HUES48 (cell line): ENCODE measurements around the gene TNFRSF13B.
"Not testable (repeated sequence)": the region's sequence is repeated elsewhere in the genome, so short reads cannot be mapped to it uniquely, and the experiment has no call there.

Experiments
- H3K27ac ChIP-seq: one replicate; pipeline ENCODE4 v1.7.0; 2013; ENCODE audit warnings: low read depth, low read length, inconsistent platforms
- H3K27me3 ChIP-seq: 2 replicates; pipeline ENCODE4 v1.6.1; 2013; ENCODE audit warnings: mild to moderate bottlenecking, low read length; ENCODE audit not compliant: control insufficient read depth, insufficient read depth
- H3K36me3 ChIP-seq: 2 replicates; pipeline ENCODE4 v1.6.1; 2013; ENCODE audit warnings: low read length; ENCODE audit not compliant: control insufficient read depth, insufficient read depth
- H3K4me1 ChIP-seq: 2 replicates; pipeline ENCODE4 v1.6.1; 2013; ENCODE audit warnings: mild to moderate bottlenecking, low read length; ENCODE audit not compliant: control insufficient read depth, insufficient read depth
- H3K4me3 ChIP-seq: 2 replicates; pipeline ENCODE4 v1.5.1; 2013; ENCODE audit warnings: mild to moderate bottlenecking, low read depth, low read length
- H3K9ac ChIP-seq: 2 replicates; pipeline ENCODE4 v1.6.1; 2013; ENCODE audit warnings: mild to moderate bottlenecking, low read depth, low read length, moderate library complexity
- H3K9me3 ChIP-seq: 2 replicates; pipeline ENCODE4 v1.6.1; 2013; ENCODE audit warnings: low read length; ENCODE audit not compliant: control insufficient read depth, insufficient read depth

TNFRSF13B gene

GRCh38 chr17:17002731-17003715, 31.1 kb upstream of the TNFRSF13B start:
- not testable (repeated sequence) for H3K36me3 ChIP-seq, H3K27ac ChIP-seq, H3K9me3 ChIP-seq, H3K4me3 ChIP-seq, H3K27me3 ChIP-seq, H3K4me1 ChIP-seq, H3K9ac ChIP-seq

GRCh38 chr17:17001874-17002520, 30.1 kb upstream of the TNFRSF13B start:
- H3K36me3 ChIP-seq = no peaks in the 10 kb centered on the region
- no peaks in the 10 kb centered on the region for H3K4me1 ChIP-seq
- no peak overlapping the region for H3K27ac ChIP-seq
- no peaks in the 10 kb centered on the region for H3K9me3 ChIP-seq
- no peaks in the 10 kb centered on the region for H3K27me3 ChIP-seq
- no peak overlapping the region for H3K4me3 ChIP-seq
- H3K9ac ChIP-seq = no peak overlapping the region

GRCh38 chr17:17001076-17001777, 29.3 kb upstream of the TNFRSF13B start:
- Histone ChIP-seq H3K4me1 (no peaks in the 10 kb centered on the region), H3K9ac (no peak overlapping the region), H3K9me3 (no peaks in the 10 kb centered on the region), H3K36me3 (no peaks in the 10 kb centered on the region), H3K27ac (no peak overlapping the region), H3K4me3 (no peak overlapping the region), H3K27me3 (no peaks in the 10 kb centered on the region)

- Histone ChIP-seq H3K27me3 (no peaks in the 10 kb centered on the region), H3K4me1 (no peaks in the 10 kb centered on the region), H3K9ac (no peak overlapping the region), H3K4me3 (no peak overlapping the region), H3K27ac (no peak overlapping the region), H3K9me3 (no peaks in the 10 kb centered on the region), H3K36me3 (no peaks in the 10 kb centered on the region)
Observed at GRCh38 chr17:16999931-17000625, 28.2 kb upstream of the TNFRSF13B start.

GRCh38 chr17:16997514-16998429, 25.9 kb upstream of the TNFRSF13B start:
- no peaks in the 10 kb centered on the region for H3K9me3 ChIP-seq

GRCh38 chr17:16996726-16997125, 24.8 kb upstream of the TNFRSF13B start:
- H3K27ac ChIP-seq, H3K9ac ChIP-seq, H3K36me3 ChIP-seq, H3K4me1 ChIP-seq, H3K27me3 ChIP-seq, H3K4me3 ChIP-seq, H3K9me3 ChIP-seq: not testable (repeated sequence)

More at GRCh38 chr17:16997514-16998429, 25.9 kb upstream of the TNFRSF13B start:
- Histone ChIP-seq H3K4me3 (no peak overlapping the region), H3K27me3 (no peaks in the 10 kb centered on the region), H3K9ac (no peak overlapping the region), H3K27ac (no peak overlapping the region), H3K4me1 (no peaks in the 10 kb centered on the region), H3K36me3 (no peaks in the 10 kb centered on the region)

GRCh38 chr17:16995930-16996329, 24.0 kb upstream of the TNFRSF13B start:
- Histone ChIP-seq H3K27ac (no peak overlapping the region), H3K9me3 (no peaks in the 10 kb centered on the region)

GRCh38 chr17:16994631-16995030, 22.7 kb upstream of the TNFRSF13B start:
- H3K27me3 ChIP-seq = no peaks in the 10 kb centered on the region
- H3K36me3 ChIP-seq = no peaks in the 10 kb centered on the region
- no peaks in the 10 kb centered on the region for H3K4me1 ChIP-seq
- H3K4me3 ChIP-seq = no peak overlapping the region
- H3K9ac ChIP-seq = no peak overlapping the region
- no peaks in the 10 kb centered on the region for H3K9me3 ChIP-seq
- no peak overlapping the region for H3K27ac ChIP-seq

More at GRCh38 chr17:16995930-16996329, 24.0 kb upstream of the TNFRSF13B start:
- H3K9ac ChIP-seq = no peak overlapping the region
- no peaks in the 10 kb centered on the region for H3K36me3 ChIP-seq
- no peaks in the 10 kb centered on the region for H3K4me1 ChIP-seq
- no peak overlapping the region for H3K4me3 ChIP-seq
- H3K27me3 ChIP-seq = no peaks in the 10 kb centered on the region

GRCh38 chr17:16991349-16992009, 19.6 kb upstream of the TNFRSF13B start:
- no peak overlapping the region for H3K27ac ChIP-seq
- no peaks in the 10 kb centered on the region for H3K4me1 ChIP-seq
- H3K9ac ChIP-seq = no peak overlapping the region
- H3K4me3 ChIP-seq = no peak overlapping the region
- H3K9me3 ChIP-seq = no peaks in the 10 kb centered on the region
- H3K27me3 ChIP-seq = no peaks in the 10 kb centered on the region
- no peaks in the 10 kb centered on the region for H3K36me3 ChIP-seq
